Putamen (tissue), 1 donor: ENCODE results near the gene BTBD19.
"Not testable (repeated sequence)": the region's sequence is repeated elsewhere in the genome, so short reads cannot be mapped to it uniquely, and the experiment has no call there.

Experiments used
- DNase-seq: peaks from one replicate; pipeline ENCODE4 v3.0.0-alpha.2; 2016; ENCODE audit warnings: low spot score

BTBD19 gene

GRCh38 chr1:44787506-44787905 lies 20.8 kb upstream of the BTBD19 start:
- DNase-seq: no peak

GRCh38 chr1:44788120-44788860 lies 20.0 kb upstream of the BTBD19 start, which contains the start of gene BEST4:
TSS of gene BEST4 (minus strand) at chr1:44788170. CDS start at chr1:44787705, 465 bp downstream.
- no peak for DNase-seq

- DNase-seq: no peak
Observed at GRCh38 chr1:44790968-44791801, 17.1 kb upstream of the BTBD19 start.

GRCh38 chr1:44792736-44793502 lies 15.4 kb upstream of the BTBD19 start:
- no peak for DNase-seq

GRCh38 chr1:44797886-44798285 lies 10.4 kb upstream of the BTBD19 start:
- DNase-seq: not testable (repeated sequence)

GRCh38 chr1:44798481-44799365 lies 9.6 kb upstream of the BTBD19 start:
- no peak for DNase-seq

- peak; percentile 98 for DNase-seq
Observed at GRCh38 chr1:44799770-44800584, 8.3 kb upstream of the BTBD19 start, which contains the start of gene PLK3. TSS of gene PLK3 (plus strand) at chr1:44800377. CDS start at chr1:44800464, 87 bp downstream.

GRCh38 chr1:44801491-44802305 lies 6.6 kb upstream of the BTBD19 start:
- peak; percentile 61 for DNase-seq

GRCh38 chr1:44802306-44803061 lies 5.8 kb upstream of the BTBD19 start:
- DNase-seq: no peak

GRCh38 chr1:44803062-44803311 lies 5.3 kb upstream of the BTBD19 start:
- DNase-seq: no peak

GRCh38 chr1:44803312-44804095 lies 4.8 kb upstream of the BTBD19 start:
- no peak for DNase-seq

GRCh38 chr1:44805311-44806024 lies 2.9 kb upstream of the BTBD19 start:
- DNase-seq: no peak

- no peak for DNase-seq
Observed at GRCh38 chr1:44806025-44806703, 2.2 kb upstream of the BTBD19 start.

GRCh38 chr1:44806704-44807363 lies 1.5 kb upstream of the BTBD19 start, which contains the start of gene DYNLT4:
TSS of gene DYNLT4 (minus strand) at chr1:44807351. CDS start at chr1:44806668, 683 bp downstream.
- no peak for DNase-seq

- DNase-seq: peak; percentile 77
Observed at GRCh38 chr1:44807364-44808062, 810 bp upstream of the BTBD19 start.
